HCT116 (cell line): ENCODE measurements around the gene MAP3K20. TPM values are rescaled to one million over a fixed set of nuclear protein-coding genes. Genes with fewer than 3 reads are reported as not detected.
A peak's percentile ranks its signal among the peaks of the same experiment; 100 is the strongest.

Source experiments
- ATAC-seq: fragments of 200-7000 bp; cut with Tn5 transposase; 2 replicates; pipeline ENCODE4 v1.9.1; 2020; ENCODE audit warnings: mild to moderate bottlenecking, moderate library complexity
- BruUV-seq: library from RNA; stranded (reverse); fragments of 400-500 nt; replicated peaks from 2 replicates; lab custom pipeline; 2021; lab: Mats Ljungman, UMichigan
- CTCF ChIA-PET: fragments of 300-600 bp; sonication (Branson Sonifier 250); formaldehyde crosslinking; loops from one replicate; lab custom pipeline; 2021; ENCODE audit warnings: antibody characterized with exemption; lab: Charles Lee
- POLR2A ChIA-PET: fragments of 300-600, 350-600 bp; sonication (Branson Sonifier 250); formaldehyde crosslinking; loops from one replicate; lab custom pipeline; 2021; ENCODE audit warnings: antibody characterized with exemption; lab: Charles Lee
- RAD21 ChIA-PET, 2 experiments: fragments of 300-600 bp; sonication (Branson Sonifier 250); formaldehyde crosslinking; loops; one replicate each; lab custom pipeline; 2023; ENCODE audit warnings: low total read pairs in 2 of 2; ENCODE audit not compliant: uncharacterized antibody in 2 of 2, unreplicated experiment in 2 of 2, low non-redundant PET in 1 of 2; lab: Charles Lee
- DNase-seq: peaks from one replicate; pipeline ENCODE4 v3.0.0-alpha.2; 2010; ENCODE audit warnings: low read depth, low spot score
- H2AFZ ChIP-seq: fragments of 200-600 bp; shearing (Covaris generic), sonication (generic); 2 replicates; pipeline ENCODE4 v1.6.1; 2017; ENCODE audit warnings: low read depth, mixed run types, mixed read lengths, antibody characterized with exemption, low read length; ENCODE audit not compliant: poor library complexity, severe bottlenecking
- H3K27ac ChIP-seq: 2 replicates; pipeline ENCODE4 v1.5.1; 2012; ENCODE audit warnings: low read depth, low read length
- H3K27me3 ChIP-seq: fragments of 200-600 bp; sonication (generic); 2 replicates; pipeline ENCODE4 v1.6.1; 2016; ENCODE audit warnings: mixed run types, low read length, mixed read lengths; ENCODE audit not compliant: insufficient read depth
- H3K36me3 ChIP-seq, 2 experiments: fragments of 200-500 bp in 1 of 2; fragments of 200-600 bp in 1 of 2; sonication (Bioruptor generic) in 1 of 2; sonication (generic) in 1 of 2; 2 replicates each; pipeline versions ENCODE4 v1.5.1 to v1.6.1; 2014 to 2016; ENCODE audit warnings: low read length in 2 of 2, inconsistent platforms in 1 of 2, mixed read lengths in 1 of 2, mixed run types in 1 of 2; ENCODE audit not compliant: insufficient read depth in 2 of 2, control insufficient read depth in 1 of 2
- H3K4me1 ChIP-seq, 2 experiments: fragments of 200-600 bp in 1 of 2; sonication (generic) in 1 of 2; 2 replicates each; pipeline versions ENCODE4 v1.5.1 to v1.6.1; 2012 to 2017; ENCODE audit warnings: low read length in 2 of 2, inconsistent platforms in 1 of 2, mild to moderate bottlenecking in 1 of 2, mixed read lengths in 1 of 2, mixed run types in 1 of 2, moderate library complexity in 1 of 2; ENCODE audit not compliant: insufficient read depth in 2 of 2, control insufficient read depth in 1 of 2
- H3K4me2 ChIP-seq: fragments of 200-600 bp; sonication (generic); 2 replicates; pipeline ENCODE4 v1.6.1; 2017; ENCODE audit warnings: mixed run types, low read length, mixed read lengths
- H3K4me3 ChIP-seq, 2 experiments: fragments of 200-600 bp in 1 of 2; sonication (generic) in 1 of 2; replicated peaks in 1 of 2; 2 replicates each; pipeline ENCODE4 v1.5.1; 2011 to 2016; ENCODE audit warnings: low read length in 2 of 2, control low read depth in 1 of 2, low read depth in 1 of 2, mild to moderate bottlenecking in 1 of 2, mixed read lengths in 1 of 2, mixed run types in 1 of 2
- H3K79me2 ChIP-seq: fragments of 200-600 bp; sonication (generic); 2 replicates; pipeline ENCODE4 v1.6.1; 2017; ENCODE audit warnings: mild to moderate bottlenecking, mixed run types, low read length, moderate library complexity, mixed read lengths; ENCODE audit not compliant: insufficient read depth
- H3K9ac ChIP-seq: fragments of 200-600 bp; sonication (generic); 2 replicates; pipeline ENCODE4 v1.6.1; 2016; ENCODE audit warnings: low read length, mixed read lengths
- H3K9me2 ChIP-seq: fragments of 200-600 bp; sonication (generic), shearing (Covaris generic); 2 replicates; pipeline ENCODE4 v1.6.1; 2017; ENCODE audit warnings: mixed run types, mild to moderate bottlenecking, moderate library complexity; ENCODE audit not compliant: insufficient read depth
- H3K9me3 ChIP-seq, 2 experiments: fragments of 200-500 bp in 1 of 2; fragments of 200-600 bp in 1 of 2; sonication (Bioruptor generic) in 1 of 2; sonication (generic) in 1 of 2; 2 replicates each; pipeline ENCODE4 v1.6.1; 2014 to 2017; ENCODE audit warnings: low read length in 2 of 2, mixed read lengths in 2 of 2, inconsistent platforms in 1 of 2, low read depth in 1 of 2, mild to moderate bottlenecking in 1 of 2, mixed run types in 1 of 2, moderate library complexity in 1 of 2; ENCODE audit not compliant: control insufficient read depth in 1 of 2, insufficient read depth in 1 of 2
- H4K20me1 ChIP-seq: fragments of 200-600 bp; sonication (generic), shearing (Covaris generic); 2 replicates; pipeline ENCODE4 v1.6.1; 2017; ENCODE audit warnings: mixed run types, mild to moderate bottlenecking, moderate library complexity; ENCODE audit not compliant: insufficient read depth
- CTCF ChIP-seq, 3 experiments: fragments of 200-600 bp in 1 of 3; sonication (generic) in 1 of 3; IDR thresholded peaks in 2 of 3; conservative IDR thresholded peaks in 1 of 3; 2 replicates each; pipeline ENCODE4 v1.5.1; 2012 to 2017; ENCODE audit warnings: low read depth in 2 of 3, low read length in 2 of 3, antibody characterized with exemption in 1 of 3, borderline replicate concordance in 1 of 3, control low read depth in 1 of 3, mild to moderate bottlenecking in 1 of 3, mixed read lengths in 1 of 3, mixed run types in 1 of 3, moderate library complexity in 1 of 3; ENCODE audit not compliant: insufficient read depth in 1 of 3
- FOSL1 ChIP-seq: IDR thresholded peaks from 2 replicates; pipeline ENCODE4 v1.6.1; 2012; ENCODE audit warnings: low read depth
- POLR2A ChIP-seq: IDR thresholded peaks from 2 replicates; pipeline ENCODE4 v1.7.0; 2011; ENCODE audit warnings: borderline replicate concordance; ENCODE audit not compliant: insufficient read depth, insufficient read length; ENCODE audit errors: extremely low read depth
- POLR2AphosphoS5 ChIP-seq: IDR thresholded peaks from 2 replicates; pipeline ENCODE4 v1.6.1; 2011; ENCODE audit warnings: mild to moderate bottlenecking, low read depth, low read length, moderate library complexity
- RAD21 ChIP-seq: IDR thresholded peaks from 2 replicates; pipeline ENCODE4 v1.6.1; 2012; ENCODE audit warnings: low read depth, mild to moderate bottlenecking
- REST ChIP-seq: IDR thresholded peaks from 2 replicates; pipeline ENCODE4 v1.6.1; 2012; ENCODE audit warnings: low read depth
- SIN3A ChIP-seq: IDR thresholded peaks from 2 replicates; pipeline ENCODE4 v1.6.1; 2012; ENCODE audit warnings: low read depth
- SRF ChIP-seq: IDR thresholded peaks from 2 replicates; pipeline ENCODE4 v1.6.1; 2012; ENCODE audit warnings: low read depth
- ZFX ChIP-seq: fragments of 450-650 bp; IDR thresholded peaks from 2 replicates; pipeline ENCODE4 v1.6.1; 2017
- intact Hi-C: fragments of 100-400 bp; cut with micrococcal nuclease; formaldehyde crosslinking; loops from 2 replicates; pipeline ENCODE4 v1.10.0; 2022
- total RNA-seq: library from RNA; stranded (reverse); gene quantifications from one replicate; pipeline ENCODE4 v1.2.1, GENCODE V29; 2021; ENCODE audit not compliant: unreplicated experiment

The MAP3K20 gene
- total RNA-seq, 1 experiment from 2014 or later: 40.0 TPM

- TF ChIP-seq REST (no peak), POLR2AphosphoS5 (no peak), SRF (no peak), SIN3A (no peak)
Observed at GRCh38 chr2:173090276-173090877, 14.7 kb downstream of the MAP3K20 start (continued).

- intact Hi-C loops: no loop called here
- no TSS peak for BruUV-seq
- H3K9me2 ChIP-seq: no peaks in the 10 kb centered on the region
- H3K4me2 ChIP-seq: no peak overlapping the region
- H3K36me3 ChIP-seq: no peaks in the 10 kb centered on the region
- no peak overlapping the region for H3K4me3 ChIP-seq
- DNase-seq (no peak), ATAC-seq (0 out of 2 replicates have a peak, but pooled peaks have one; percentile 38)
- H3K9ac ChIP-seq: no peak overlapping the region
- H2AFZ ChIP-seq: no peak overlapping the region
- no peak for TF ChIP-seq POLR2A
- peak in 2 of 3 experiments; percentile 38 to 39; a peak in 4 of 6 replicates for TF ChIP-seq CTCF (IDR thresholded peaks at IDR 0.05 in 2 of 3, conservative IDR thresholded peaks at IDR 0.05 in 1 of 3; ENCODE audit: borderline replicate concordance in 1 of 3, insufficient read depth in 1 of 3, low read depth in 2 of 3, low read length in 2 of 3)
- TF ChIP-seq FOSL1: no peak
- TF ChIP-seq RAD21: peak; percentile 27; the same call in 1 of the 2 replicates
- TF ChIP-seq ZFX: no peak
- no peaks in the 10 kb centered on the region for H4K20me1 ChIP-seq
- H3K4me1 ChIP-seq: no peaks in the 10 kb centered on the region
- no peaks in the 10 kb centered on the region for H3K9me3 ChIP-seq
- no peaks in the 10 kb centered on the region for H3K27me3 ChIP-seq
- ChIA-PET POLR2A (no interaction called here), RAD21 (interaction anchor here in 1 of 2 experiments (0.7 to 1.4 kb wide), 2 partner anchors 64 to 119 kb away, joined by 3 read pairs; no protein-coding TSS in a partner anchor), CTCF (interaction anchor here (1.1 kb wide), 1 partner anchor 8 kb away, joined by 3 read pairs; no protein-coding TSS in a partner anchor)
- H3K79me2 ChIP-seq: peaks cover 57% of the 10 kb centered on the region
- H3K27ac ChIP-seq: no peak overlapping the region
Observed at GRCh38 chr2:173090973-173091660, 15.5 kb downstream of the MAP3K20 start.
